Right lobe of liver (tissue), 4 donors: ENCODE measurements around the gene ASB15.

Experiments
- CTCF ChIP-seq, 4 donors: fragments of 200-600 bp in 3 of 4; fragments of 450-650 bp in 1 of 4; IDR thresholded peaks; one replicate each; pipeline versions ENCODE4 v1.5.1 to v1.8.0; 2016 to 2022; ENCODE audit warnings: antibody characterized with exemption in 4 of 4, mild to moderate bottlenecking in 2 of 4
- POLR2A ChIP-seq: fragments of 450-650 bp; IDR thresholded peaks from one replicate; pipeline ENCODE4 v1.6.1; 2017; ENCODE audit warnings: antibody characterized with exemption, mild to moderate bottlenecking
- donor health status: DM: no; HTN: no; CAD: no.
- donor health status: DM: no; HTN: no; CAD: no.
- donor health status: DM: no; HTN: yes; CAD: no.

GRCh38 chr7:123629281-123629680, 27.7 kb downstream of the ASB15 start:
- TF ChIP-seq CTCF (IDR thresholded peaks at IDR 0.05) (no peak), POLR2A (no peak)
